Measurements from ENCODE around the gene PKP4.

GRCh38 chr2:158556124-158556523 is 99.4 kb downstream of the PKP4 start:
- TF ChIP-seq CTCF (IDR thresholded peaks at IDR 0.05) (no peak), POLR2A (IDR thresholded peaks at IDR 0.05) (no peak)
